GM21515 (cell line): ENCODE results near the gene QRFPR.
"Not testable (repeated sequence)": the region's sequence is repeated elsewhere in the genome, so short reads cannot be mapped to it uniquely, and the experiment has no call there.

Experiments used
- ATAC-seq: cut with Tn5 transposase; IDR thresholded peaks from one replicate; pipeline ENCODE4 v1.9.1; 2021; ENCODE audit not compliant: unreplicated experiment

The QRFPR gene

DNA sequence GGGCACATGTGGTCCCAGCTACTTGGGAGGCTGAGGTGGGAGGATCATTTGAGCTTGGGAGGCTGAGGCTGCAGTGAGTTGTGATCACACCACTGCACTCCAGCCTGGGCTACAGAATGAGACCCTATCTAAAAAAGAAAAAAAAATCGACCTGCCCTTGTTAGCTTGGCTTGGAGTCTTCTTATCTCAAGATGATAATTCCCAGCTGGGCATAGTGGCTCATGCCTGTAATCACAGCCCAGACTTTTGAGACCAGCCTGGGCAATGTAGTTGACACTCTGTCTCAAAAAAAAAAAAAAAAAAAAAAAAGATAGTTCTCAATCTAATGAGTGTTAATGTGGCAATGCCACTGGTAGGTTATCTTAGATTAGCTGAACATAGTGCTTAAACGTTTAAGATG lies 41.0 kb downstream of the QRFPR start:
- ATAC-seq: no peak

DNA sequence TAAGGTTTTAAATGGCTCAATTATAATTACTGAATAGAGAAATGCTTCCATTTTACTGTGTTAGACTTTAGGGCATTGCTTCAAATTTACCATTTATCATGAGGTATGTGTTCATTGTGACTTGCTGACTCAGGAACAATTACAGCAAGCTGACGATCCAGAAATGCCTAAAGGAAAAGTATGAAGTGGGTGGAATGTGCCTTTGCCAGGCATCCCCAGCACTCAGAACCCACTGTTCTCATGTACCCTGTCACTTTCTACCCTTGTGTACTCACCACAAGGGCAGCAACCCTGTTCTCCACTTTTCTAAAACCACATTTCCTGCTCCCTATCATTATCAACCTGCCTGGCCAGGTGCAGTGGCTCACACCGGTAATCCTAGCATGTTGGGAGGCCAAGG lies 41.5 kb downstream of the QRFPR start:
- no peak for ATAC-seq

DNA sequence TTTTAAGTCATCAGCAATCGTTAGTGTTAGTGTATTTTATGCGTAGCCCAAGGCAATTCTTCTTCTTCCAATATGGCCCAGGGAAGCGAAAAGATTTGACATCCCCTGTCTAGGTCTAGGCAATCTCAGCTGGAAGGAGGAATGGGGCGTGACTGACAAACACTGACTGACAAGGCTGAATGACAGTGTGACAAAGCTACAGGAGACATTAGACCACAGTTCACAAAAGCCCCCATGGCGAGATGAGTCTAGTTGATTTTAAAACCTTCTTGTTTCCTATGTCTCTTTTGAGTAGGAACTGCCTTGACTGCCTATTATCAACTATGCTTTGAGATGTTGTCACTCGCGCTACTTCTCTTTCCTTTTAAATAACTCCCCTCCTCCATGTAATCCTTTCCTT lies 42.3 kb downstream of the QRFPR start:
- no peak for ATAC-seq

DNA sequence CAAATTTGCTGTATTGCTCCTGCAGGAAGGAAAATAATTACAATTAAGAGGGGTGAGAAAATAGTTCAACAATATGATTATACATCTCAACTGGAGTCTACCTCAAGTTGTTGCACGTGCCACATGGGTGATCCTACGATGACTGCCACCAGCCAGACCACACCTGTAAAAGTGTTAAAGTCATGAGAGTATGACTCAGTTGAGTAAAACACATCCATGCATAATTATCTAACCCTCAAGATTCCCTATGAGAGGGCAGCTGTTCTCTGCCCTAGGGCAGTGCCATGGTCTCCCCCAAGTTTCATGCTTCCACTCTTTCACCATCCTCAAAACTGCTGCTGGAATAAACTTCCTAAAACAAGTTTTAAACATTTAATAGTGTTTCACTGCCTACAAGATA lies 44.1 kb downstream of the QRFPR start:
- ATAC-seq: no peak

DNA sequence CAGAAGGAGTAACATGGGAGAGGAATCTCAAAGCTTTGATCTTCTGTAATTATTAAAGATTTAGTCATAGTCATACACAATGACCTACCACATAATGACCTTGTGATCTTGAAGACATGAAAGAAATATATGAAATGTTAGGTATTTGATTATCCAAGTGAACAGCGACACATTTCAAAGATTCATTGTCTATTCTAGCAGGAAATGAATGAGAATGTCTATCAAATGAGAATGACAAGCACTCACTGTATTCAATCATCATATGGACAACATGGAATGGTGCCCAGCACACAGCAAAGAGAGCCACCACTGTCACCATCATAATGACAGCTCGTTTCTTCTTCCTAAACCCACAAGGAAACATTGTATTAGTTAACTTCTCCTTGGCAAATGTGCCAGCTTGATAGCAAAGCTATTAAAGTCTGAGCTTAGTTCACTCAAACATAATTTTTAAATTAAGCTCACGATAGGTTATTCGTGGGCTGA lies 50.6 kb downstream of the QRFPR start:
- no peak for ATAC-seq

DNA sequence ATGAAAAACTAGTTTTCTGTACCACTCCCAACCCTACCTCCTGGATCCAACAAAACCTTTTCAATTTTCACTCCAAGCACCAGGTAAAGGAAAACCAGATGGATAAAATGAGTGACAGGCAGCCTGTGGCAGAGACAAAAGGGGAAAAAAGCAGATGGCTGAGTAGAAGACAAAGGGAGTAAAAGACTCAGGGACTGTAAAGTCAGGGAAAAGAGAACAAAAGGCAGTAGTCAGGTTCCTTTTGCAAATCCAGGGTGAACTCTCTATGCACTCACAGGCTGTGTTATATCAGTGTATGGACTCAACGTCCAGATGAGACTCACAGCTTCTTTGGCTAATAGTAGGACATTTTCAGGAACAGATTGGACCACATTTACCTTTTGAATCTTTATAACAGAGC lies 54.2 kb downstream of the QRFPR start:
- ATAC-seq: no peak

DNA sequence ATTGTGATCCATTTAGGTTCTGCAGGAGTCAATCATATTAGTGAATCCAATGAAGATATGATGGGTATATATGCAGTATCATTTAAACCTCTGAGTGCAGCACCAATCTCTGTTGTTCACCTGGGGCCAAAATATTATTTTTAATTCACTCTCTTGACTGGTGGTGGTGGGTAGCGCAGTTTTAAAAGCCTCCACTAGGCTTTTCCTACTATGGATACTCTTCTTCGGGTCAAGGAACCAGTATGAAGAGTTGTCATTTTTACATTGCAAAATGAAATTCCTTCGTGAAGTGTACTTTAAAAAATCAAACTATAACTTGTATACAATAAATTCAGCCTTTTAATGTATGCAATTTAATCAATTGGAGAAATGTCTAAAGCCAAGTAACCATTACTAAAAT lies 56.5 kb downstream of the QRFPR start:
- ATAC-seq: no peak

DNA sequence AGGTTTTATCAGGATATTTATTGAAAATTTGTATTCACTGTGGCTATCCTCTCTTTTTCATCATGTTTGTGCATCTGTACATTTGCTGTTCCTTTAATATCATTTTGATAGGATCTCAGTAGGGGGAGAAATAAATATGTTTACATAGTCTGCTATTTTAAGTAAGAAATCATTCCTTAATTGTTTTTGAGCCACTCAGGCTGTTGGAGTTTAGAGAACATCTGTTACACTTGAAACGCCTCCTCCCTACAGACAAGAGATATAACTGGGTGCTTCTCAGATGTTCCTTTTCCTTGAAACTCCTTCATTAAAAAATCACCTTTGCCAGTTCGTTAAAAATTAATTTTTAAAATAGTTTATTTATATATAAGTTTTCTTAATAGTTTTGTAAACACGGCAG lies 59.4 kb downstream of the QRFPR start:
- no peak for ATAC-seq

DNA sequence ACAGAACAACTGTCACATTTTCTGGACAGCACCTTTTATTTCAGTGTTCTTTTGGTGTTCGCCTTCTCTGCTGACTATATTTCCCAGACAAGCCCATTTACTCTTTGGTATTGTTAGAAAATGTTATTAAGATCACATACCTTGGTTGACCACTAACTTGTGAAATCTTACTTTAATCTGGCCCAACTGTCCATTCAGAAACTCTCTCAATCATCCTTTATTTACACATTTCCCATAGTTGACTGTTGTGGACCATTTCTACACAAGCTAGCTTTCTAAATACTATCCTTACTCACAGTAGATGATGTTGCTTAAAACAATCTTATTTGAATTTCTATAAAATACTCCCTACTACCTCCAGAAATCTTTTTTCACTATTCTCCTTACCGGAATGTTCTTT lies 64.7 kb downstream of the QRFPR start:
- no peak for ATAC-seq

DNA sequence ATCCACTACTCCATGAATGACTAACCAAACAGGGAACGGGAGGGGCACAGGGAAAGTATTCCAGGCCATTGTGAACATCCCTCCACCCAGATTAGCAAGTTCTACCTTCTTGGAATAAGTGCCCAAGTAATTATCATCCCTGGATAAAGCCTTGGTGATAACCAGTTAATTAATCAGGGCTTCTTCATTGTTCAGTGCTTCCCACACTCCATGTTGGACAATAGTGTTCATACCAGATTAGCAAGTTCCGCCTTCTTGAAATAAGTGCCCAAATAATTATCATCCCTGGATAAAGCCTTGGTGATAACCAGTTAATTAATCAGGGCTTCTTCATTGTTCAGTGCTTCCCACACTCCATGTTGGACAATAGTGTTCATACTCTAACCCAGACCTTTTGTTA lies 67.4 kb downstream of the QRFPR start:
- not testable (repeated sequence) for ATAC-seq

DNA sequence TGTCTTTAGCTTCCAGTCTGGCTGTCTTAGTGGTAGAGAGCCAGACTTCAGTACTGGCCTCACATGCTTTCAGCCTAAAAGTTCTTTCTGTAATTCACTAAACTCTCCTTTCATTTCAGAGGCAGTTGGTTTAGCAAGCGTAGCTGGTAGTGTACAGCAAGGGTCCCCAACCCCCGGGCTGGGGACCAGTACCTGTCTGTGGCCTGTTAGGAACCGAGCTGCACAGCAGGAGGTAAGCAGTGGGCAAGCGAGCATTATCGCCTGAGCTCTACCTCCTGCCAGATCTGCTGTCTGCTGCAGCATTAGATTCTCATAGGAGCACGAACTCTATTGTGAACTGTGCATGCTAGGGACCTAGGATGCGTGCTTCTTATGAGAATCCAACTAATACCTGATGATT lies 72.0 kb downstream of the QRFPR start:
- no peak for ATAC-seq

DNA sequence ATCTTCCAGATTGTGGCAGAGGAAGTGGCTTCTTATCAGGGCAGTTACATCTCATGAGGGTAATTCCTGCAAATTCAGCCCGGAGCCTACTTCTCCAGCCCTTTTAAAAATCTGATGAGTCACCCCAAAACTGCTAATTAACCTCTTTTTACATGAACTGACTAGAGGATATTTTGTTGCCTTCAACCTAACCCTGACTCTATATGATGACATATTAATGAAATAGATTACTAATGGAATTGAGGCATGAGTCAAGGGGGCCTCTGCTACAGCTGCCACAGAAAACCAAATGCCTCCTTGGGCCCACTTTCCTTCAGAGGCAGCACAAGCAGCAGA lies 72.5 kb downstream of the QRFPR start:
- no peak for ATAC-seq

DNA sequence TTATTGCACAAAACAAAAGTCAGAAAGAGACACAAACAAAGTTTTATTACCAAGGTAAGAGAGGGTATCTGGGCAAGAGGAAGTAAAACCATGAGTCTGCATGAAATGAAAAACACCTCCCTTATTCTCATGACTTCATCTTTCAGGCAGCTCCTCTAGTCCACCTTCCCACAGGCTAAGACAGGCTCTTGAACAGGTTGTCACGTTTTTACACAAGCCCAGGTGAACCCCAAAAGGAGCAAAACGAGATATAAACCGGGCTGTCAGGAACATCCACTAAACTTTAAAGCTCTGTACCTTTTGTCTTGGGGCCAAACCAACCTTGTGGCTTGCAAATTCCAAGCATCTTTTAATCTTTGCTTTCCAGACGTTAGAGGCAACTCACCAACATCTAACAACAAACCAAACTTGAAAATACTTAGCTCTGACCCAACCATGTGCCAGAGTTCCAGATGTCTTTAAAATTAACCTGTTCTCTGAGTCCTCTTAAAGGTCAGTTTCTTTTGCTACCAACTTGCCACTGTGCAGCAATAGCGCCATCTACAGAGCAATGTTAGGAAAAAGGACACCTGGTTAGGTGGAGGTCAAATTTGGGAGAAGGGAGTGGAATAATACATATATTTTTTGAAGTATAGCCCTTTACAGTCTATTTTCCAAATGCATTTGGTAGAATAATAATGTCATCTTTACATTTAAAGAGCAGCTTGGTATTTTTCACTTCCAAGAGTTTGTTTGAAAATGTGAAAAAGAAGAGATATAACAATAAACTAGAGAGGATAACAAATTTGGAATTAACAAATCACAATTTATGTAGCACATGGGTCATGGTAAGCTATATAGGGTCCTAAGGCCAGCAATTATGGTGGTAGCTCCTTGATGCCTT lies 73.1 kb downstream of the QRFPR start:
- ATAC-seq: peak; percentile 97

DNA sequence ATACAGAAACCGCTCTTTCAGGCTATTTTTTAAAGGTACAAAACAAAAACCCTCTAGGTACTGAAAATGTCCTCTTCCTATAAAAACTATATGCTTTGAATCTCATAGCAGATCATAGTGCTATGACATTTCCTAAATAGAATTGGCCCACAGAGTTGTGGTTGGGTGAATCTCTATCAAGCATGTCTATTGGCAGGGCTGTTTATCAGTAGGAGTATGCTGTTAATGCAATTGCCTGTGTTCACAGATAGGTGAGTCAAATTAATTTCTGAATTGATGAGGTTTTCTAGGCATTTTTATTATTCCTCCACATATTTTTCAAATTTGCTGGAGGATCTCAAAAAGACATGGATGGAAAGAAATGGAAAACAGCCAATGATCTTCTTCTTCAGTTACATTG lies 73.9 kb downstream of the QRFPR start:
- peak; percentile 29 for ATAC-seq

DNA sequence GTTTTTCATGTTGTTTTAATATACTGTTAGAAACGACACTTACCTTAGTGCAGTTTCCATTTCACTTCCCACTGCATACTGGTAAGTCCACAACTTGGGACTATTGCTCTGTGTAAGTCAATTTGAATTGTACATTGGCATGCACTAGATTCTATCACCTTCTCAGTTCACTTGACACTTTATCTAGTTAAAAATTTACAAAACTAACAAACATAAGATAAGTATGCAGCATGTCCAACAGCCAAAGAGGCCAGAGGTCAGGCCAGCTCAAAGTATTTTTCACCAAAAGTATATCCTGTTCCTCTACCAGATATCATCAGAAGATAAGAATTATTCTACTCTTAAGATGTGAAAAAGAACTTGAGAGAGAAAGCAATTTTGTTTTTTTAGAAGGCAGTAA lies 75.9 kb downstream of the QRFPR start:
- no peak for ATAC-seq

DNA sequence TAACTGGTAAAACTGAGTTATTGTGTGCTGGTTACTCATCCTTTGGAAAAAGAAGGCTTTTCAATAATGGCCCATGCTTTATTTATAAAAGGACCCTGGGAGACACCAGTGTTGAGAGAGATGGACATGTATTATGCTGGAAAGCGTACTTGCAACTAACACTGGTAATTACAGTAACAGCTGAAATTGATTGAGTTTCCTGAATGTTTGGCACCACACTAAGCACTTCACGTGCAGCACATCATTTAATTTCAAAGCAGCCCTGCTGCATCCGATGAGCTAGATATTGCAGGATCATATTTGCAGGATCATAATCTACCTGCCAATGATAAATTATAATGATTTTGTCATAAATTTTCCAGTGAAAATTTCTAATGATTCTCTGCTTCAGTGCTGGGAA lies 81.5 kb downstream of the QRFPR start:
- no peak for ATAC-seq

DNA sequence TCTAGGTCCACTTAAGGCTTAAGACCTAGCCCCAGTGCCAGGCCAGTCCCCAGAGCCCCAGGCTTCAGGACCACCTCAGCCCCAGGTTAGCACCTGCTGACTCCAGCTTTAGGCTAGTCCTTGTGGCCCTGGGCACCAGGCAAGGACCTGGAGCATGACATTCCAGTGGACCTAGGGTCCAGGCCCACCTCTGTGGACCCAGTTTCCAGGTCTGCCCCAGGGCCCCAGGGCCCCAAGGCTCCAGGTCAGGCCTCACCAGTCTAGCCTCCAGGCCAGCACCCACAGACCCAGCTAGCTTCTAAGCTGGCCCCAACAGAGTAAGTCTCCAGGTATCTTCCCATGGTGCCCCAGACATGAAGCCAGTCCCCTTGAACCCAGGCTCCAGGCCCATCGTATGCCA lies 97.5 kb downstream of the QRFPR start:
- ATAC-seq: no peak

DNA sequence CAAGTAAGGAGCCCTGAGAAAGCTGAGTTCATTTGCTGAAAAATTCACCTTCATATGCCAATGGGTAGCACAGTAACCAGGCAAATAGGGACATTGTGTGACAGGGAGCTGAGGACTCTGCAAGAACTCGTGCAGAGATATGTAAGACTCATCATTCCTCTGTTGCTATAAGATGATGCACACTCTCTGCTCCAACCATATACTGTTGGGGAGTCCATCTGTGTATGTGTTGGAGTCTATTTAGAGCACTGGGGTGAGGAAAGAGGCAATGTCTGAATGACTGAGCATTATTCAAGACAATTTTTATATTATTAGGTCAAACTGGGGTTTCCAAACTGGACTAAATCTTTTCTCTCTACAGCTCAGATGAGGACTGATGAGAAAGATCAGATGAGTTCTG lies 100.4 kb downstream of the QRFPR start:
- no peak for ATAC-seq

DNA sequence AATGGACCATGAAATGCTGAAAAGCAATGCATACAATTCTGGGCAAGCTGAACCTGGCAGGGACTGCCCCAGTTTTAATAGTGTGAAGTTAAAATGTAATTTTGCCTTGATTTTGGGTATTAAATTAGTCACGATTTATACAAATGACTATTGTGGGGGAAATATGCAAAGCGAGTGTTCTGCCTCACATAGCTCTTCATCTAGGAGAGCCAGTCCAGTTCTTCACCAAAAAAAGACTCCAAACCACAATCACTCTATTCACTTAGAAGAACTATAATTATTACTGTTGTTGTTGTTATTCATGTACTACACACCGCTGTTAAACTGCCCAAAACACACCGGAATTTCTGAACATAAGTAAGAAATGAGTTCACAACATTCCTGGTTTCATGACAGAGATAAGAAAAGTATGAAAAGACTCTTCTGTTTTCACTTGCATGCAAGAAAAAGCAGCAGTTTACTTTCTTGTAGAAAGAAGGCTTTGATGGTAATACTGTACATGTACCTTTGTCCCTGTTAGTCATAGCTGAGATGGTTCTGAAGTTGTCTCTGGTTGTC lies 101.9 kb downstream of the QRFPR start:
- peak; percentile 78 for ATAC-seq
